C4-2B (cell line): Measurements from ENCODE around the gene KCNK16.

Experiments
- H3K27ac ChIP-seq: fragments of 450-650 bp; 2 replicates; pipeline ENCODE4 v1.5.1; 2017
- ZFX ChIP-seq: fragments of 450-650 bp; IDR thresholded peaks from 2 replicates; pipeline ENCODE4 v1.6.1; 2017
- TF ChIP-seq, protein P1 (sequence below): fragments of 450-650 bp; conservative IDR thresholded peaks from 2 replicates; pipeline ENCODE4 v1.5.1; 2017; ENCODE audit warnings: mild to moderate bottlenecking

The KCNK16 gene

DNA sequence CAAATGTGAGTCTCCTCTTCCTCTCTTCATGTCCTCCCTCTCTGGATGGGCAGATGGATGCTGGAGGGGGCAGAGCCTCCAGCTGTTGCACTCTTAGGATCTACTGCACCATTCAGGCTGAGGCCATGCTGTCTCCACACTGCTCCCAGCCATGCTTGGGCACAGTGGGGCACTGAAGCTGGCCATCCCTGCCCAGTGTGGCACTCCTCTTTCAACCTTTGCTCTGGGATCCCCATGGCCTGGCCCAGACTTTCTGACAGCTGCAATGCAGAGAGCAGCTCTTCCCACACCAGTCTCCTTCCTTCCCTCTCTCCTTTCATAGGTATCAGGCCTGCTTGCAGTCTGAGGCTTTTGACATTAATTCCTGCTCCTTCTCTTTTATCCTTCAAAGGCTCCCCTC, 17.6 kb downstream of the KCNK16 start:
- no peak for TF ChIP-seq ZFX
- TF ChIP-seq, protein P1, sequence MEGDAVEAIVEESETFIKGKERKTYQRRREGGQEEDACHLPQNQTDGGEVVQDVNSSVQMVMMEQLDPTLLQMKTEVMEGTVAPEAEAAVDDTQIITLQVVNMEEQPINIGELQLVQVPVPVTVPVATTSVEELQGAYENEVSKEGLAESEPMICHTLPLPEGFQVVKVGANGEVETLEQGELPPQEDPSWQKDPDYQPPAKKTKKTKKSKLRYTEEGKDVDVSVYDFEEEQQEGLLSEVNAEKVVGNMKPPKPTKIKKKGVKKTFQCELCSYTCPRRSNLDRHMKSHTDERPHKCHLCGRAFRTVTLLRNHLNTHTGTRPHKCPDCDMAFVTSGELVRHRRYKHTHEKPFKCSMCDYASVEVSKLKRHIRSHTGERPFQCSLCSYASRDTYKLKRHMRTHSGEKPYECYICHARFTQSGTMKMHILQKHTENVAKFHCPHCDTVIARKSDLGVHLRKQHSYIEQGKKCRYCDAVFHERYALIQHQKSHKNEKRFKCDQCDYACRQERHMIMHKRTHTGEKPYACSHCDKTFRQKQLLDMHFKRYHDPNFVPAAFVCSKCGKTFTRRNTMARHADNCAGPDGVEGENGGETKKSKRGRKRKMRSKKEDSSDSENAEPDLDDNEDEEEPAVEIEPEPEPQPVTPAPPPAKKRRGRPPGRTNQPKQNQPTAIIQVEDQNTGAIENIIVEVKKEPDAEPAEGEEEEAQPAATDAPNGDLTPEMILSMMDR, result no peak

DNA sequence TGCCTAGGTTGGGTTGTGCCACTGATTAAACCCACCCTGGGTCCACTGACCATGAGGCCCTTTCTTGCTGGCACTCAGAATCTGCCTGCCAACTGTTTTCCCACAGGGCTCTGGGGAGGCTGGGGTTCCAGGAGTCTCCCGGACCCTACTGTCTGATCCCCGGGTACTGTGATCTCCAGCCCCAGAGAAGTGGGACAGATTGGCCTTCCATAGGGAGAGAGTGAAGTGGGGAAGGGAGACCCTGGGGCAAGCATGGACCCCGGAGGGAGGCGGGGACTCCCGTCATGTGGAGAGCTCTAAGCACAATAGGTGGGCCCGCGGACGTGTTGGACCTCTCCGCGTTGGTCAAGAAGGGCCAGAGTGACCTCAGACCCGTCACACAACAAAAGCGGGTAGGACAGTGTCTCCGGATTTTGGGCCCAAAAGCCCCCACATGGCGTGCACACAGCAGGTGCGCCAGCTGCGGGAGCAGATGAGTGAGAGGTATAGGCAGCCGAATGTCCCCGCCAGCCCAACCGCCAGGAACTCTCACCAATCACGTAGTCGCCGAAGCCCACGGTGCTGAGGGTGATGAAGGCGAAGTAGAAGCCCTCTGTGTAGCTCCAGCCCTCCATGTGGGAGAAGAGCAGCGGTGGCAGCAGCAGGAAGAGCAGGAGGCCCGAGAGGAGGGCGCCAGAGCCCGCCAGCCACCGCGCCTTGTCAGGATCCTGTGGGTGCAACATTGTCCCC, 18.9 kb downstream of the KCNK16 start:
- no peak overlapping the region; the same call in 1 of the 2 replicates for H3K27ac ChIP-seq
- TF ChIP-seq, protein P1, result peak; percentile 73
- TF ChIP-seq ZFX, result no peak

More for the DNA sequence above, 17.6 kb downstream of the KCNK16 start:
- no peak overlapping the region for H3K27ac ChIP-seq

DNA sequence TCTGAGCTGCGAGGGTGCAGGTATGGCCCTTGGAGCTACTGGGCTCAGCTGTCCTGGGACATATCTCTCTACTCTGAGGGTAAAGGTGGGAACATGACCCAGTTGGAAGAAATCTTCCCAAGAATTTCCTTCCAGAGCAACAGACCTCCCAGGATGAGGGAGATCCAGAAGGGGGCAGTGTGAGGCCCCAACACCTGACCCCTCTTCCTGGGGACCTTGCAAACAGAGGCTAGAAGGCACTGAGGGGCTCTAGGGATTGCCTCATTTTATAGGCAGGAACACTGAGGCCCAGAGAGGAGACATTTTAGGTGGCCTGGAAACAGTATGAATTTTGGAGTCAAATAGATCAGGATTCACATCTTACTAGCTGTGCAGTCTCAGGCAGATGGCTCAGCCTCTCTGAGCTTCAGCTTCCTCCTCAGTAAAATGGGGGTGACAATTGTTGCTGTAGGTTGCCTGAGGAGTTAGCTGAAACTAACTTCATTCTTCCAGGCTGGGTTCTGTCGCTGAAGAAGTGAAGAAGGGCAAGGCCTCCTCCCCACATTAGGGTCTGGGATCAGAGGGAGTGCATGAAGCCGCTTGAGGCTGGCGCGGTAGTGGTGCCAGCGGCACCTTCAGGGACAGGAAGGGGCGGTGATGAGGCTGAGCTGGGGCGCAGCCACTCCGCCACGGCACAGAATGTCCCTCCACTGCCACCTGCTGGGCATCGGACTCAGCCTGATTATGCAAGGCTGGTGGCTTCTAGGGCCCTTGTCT, 19.7 kb downstream of the KCNK16 start:
- TF ChIP-seq, protein P1, result peak; percentile 95
- TF ChIP-seq ZFX, result no peak
- H3K27ac ChIP-seq, result no peak overlapping the region; the same call in 1 of the 2 replicates

DNA sequence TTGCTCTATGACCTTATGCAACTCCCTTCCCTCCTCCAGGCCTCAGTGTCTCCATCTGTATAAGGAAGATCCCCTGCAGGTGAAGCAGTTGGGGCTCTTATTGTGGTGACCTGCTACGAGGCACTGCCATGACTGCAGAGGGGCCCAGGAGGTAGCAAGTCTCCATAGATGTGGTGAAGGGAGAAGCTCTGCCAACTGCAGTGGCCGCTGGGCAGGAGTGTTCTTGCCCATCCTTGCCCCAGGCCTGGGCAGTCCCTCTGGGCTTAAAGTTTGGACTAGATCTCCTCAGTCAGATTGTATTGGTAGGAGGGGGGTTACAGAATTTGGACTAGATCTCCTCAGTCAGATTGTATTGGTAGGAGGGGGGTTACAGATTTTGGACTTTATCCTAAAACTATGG, 20.5 kb downstream of the KCNK16 start:
- TF ChIP-seq, protein P1, result no peak
- TF ChIP-seq ZFX, result no peak
- no peak overlapping the region for H3K27ac ChIP-seq

DNA sequence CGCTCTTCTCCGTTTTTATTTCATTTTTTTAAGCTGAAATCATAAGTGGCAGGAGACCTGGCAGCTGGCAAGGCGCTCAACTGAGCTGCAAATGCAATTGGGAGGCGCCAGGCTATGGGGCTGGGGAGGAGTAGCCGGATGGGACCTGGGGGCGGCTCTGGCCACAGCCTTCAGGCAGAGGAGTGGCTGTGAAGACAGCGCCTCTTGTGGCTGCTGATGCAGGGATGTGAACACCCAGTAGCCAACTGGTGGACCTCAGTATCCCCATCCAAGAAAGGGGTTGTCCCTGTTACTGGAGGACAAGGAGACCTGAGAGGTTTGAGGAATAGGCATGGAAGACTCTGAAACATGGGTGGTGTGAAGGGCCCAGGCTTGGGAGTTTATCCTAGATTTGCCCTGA, 20.9 kb downstream of the KCNK16 start:
- no peak for TF ChIP-seq ZFX
- TF ChIP-seq, protein P1, result no peak
- no peak overlapping the region for H3K27ac ChIP-seq

DNA sequence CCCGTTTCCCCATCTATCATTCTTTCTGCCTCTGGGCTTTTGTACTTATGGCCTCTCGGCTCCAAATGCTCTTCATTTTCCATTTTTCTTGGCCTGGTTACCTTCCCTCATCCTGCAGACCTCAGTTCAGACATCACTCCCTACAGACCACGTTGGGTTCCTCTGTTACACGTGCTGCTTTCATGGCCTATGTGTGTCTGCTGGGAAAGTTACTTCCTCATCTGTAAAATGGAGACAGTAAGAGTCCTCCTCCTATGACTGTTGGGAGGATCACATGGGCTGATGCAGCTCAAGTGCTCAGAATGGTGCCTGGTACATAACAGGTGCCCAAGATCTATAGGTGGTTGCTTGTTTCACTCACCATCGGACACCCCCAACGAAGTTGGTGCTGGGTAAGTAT, 21.8 kb downstream of the KCNK16 start:
- TF ChIP-seq, protein P1, result no peak
- TF ChIP-seq ZFX, result no peak
- no peak overlapping the region for H3K27ac ChIP-seq

DNA sequence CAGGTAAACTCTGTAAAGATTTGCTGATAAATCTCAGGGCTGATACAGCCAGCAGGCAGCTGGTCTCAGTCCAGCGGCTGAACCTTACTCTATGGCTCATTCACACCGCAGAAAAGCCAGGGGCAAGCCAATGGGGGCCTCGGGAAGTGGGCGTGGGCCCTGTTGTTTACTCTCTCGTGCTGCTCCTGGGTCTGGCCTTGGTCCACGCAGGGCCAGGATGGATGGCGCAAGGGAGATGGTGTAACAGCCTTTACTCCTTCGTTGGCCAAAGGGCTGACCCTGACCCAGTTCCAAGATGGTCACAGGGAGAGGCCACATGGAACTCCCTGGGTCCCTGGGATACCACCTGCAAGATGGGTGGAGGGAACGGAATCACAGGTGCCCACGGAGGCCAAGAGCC, 24.4 kb downstream of the KCNK16 start:
- no peak overlapping the region for H3K27ac ChIP-seq
- TF ChIP-seq, protein P1, result no peak
- no peak for TF ChIP-seq ZFX
